Uterus (tissue), 4 donors: ENCODE results near the gene ATCAY. TPM values are rescaled to one million over a fixed set of nuclear protein-coding genes. Genes with fewer than 3 reads are reported as not detected.

Experiments used
- DNase-seq, 2 donors: peaks; one replicate each; pipeline ENCODE4 v3.0.0-alpha.2; 2019 to 2020
- H3K27ac ChIP-seq, 2 donors: fragments of 200-600 bp; sonication (generic); 1 replicate in 1 of 2; 2 replicates in 1 of 2; pipeline ENCODE4 v1.5.1; 2016 to 2018
- H3K27me3 ChIP-seq, 2 donors: fragments of 200-600 bp; sonication (generic); one replicate each; pipeline ENCODE4 v1.5.1; 2018 to 2019; ENCODE audit warnings: control low read depth in 1 of 2
- H3K36me3 ChIP-seq, 2 donors: fragments of 200-600 bp; sonication (generic); one replicate each; pipeline ENCODE4 v1.5.1; 2019; ENCODE audit warnings: control low read depth in 1 of 2
- H3K4me1 ChIP-seq, 2 donors: fragments of 200-600 bp; sonication (generic); one replicate each; pipeline ENCODE4 v1.5.1; 2018 to 2019; ENCODE audit warnings: control low read depth in 1 of 2
- H3K4me3 ChIP-seq, 2 donors: fragments of 200-600 bp; sonication (generic); 1 replicate in 1 of 2; 2 replicates in 1 of 2; pipeline ENCODE4 v1.5.1; 2018 to 2019; ENCODE audit warnings: mild to moderate bottlenecking in 1 of 2
- H3K9me3 ChIP-seq, 2 donors: fragments of 200-600 bp; sonication (generic); one replicate each; pipeline ENCODE4 v1.5.1; 2019; ENCODE audit warnings: control low read depth in 1 of 2
- POLR2A ChIP-seq, 2 donors: fragments of 450-650 bp; IDR thresholded peaks; one replicate each; pipeline ENCODE4 v1.6.1; 2016; ENCODE audit warnings: antibody characterized with exemption in 2 of 2, mild to moderate bottlenecking in 1 of 2, moderate library complexity in 1 of 2
- intact Hi-C: fragments of 100-400 bp; cut with DNase I; formaldehyde crosslinking; loops from one replicate; pipeline ENCODE4 v1.15.1; 2023; ENCODE audit warnings: low total_unique reads
- total RNA-seq, 4 donors: library from RNA; depleted of rRNA in 3 of 4; stranded (reverse); fragments of >200 nt in 3 of 4; gene quantifications; one replicate each; pipeline versions ENCODE4 v1.1.0 to v1.2.4, GENCODE V29; 2014 to 2023
- TF ChIP-seq, protein P1 (sequence below), 4 experiments: fragments of 200-600 bp in 2 of 4; fragments of 450-650 bp in 2 of 4; sonication (generic) in 2 of 4; IDR thresholded peaks; one replicate each; pipeline ENCODE4 v1.5.1; 2016 to 2019; ENCODE audit warnings: antibody characterized with exemption in 4 of 4, mild to moderate bottlenecking in 2 of 4, moderate library complexity in 1 of 4
- donor health status: DM: yes; HTN: yes; CAD: no.

The ATCAY gene
- total RNA-seq, 4 donors from 2014 or later, result 0.97 TPM; not detected in 3

DNA sequence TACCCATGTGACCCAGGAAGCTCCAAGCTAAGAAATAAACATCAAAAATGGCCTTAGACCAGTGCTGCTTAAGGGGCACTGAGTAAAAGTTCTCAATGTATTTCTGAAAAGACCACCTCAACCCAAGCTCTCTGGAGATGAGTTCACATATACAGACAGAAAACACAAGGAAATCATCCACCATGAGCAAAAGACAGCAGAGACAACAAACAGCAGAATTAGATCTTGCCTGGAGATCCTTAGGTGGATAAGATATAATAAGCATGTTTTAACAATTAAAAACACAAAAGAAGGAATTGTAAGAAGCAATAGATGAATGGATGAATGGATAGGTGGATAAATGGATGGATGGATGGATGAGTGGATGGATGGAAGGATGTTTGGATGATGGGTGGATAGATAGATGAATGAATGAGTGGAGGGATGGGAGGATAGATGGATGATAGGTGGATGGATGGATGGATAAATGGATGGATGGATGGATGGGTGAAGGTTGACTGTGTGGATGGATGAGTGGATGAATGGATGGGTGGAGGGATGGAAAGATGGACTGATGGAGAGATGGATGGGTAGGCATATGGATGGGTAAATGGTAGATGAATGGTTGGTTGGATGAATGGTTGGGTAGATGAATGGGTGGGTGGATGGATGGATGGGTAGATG is 42.7 kb downstream of the ATCAY start:
- Histone ChIP-seq H3K27me3 (no peaks in the 10 kb centered on the region), H3K4me1 (no peaks in the 10 kb centered on the region), H3K36me3 (no peaks in the 10 kb centered on the region), H3K4me3 (no peak overlapping the region), H3K27ac (no peak overlapping the region), H3K9me3 (no peaks in the 10 kb centered on the region)
- TF ChIP-seq, protein P1, sequence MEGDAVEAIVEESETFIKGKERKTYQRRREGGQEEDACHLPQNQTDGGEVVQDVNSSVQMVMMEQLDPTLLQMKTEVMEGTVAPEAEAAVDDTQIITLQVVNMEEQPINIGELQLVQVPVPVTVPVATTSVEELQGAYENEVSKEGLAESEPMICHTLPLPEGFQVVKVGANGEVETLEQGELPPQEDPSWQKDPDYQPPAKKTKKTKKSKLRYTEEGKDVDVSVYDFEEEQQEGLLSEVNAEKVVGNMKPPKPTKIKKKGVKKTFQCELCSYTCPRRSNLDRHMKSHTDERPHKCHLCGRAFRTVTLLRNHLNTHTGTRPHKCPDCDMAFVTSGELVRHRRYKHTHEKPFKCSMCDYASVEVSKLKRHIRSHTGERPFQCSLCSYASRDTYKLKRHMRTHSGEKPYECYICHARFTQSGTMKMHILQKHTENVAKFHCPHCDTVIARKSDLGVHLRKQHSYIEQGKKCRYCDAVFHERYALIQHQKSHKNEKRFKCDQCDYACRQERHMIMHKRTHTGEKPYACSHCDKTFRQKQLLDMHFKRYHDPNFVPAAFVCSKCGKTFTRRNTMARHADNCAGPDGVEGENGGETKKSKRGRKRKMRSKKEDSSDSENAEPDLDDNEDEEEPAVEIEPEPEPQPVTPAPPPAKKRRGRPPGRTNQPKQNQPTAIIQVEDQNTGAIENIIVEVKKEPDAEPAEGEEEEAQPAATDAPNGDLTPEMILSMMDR (IDR thresholded peaks at IDR 0.05), result no peak
- no peak for TF ChIP-seq POLR2A (IDR thresholded peaks at IDR 0.05)
- intact Hi-C loops, result no loop called here
- no peak for DNase-seq

DNA sequence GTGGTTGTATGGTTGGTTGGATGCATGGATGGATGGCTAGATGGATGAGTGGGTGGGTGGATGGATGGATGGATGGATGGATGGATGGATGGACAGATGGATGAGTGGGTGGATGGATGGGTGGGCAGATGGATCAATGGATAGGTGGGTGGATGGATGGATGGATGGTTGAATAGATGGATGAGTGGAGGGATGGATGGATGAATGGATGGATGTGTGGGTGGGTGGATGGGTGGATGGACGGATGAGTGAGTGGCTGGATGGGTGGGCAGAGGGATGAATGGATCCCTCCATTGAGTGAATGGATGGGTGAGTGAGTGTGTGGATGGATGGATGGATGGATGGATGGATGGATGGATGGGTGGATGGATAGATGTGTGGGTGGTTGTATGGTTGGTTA is 43.4 kb downstream of the ATCAY start:
- TF ChIP-seq, protein P1 (IDR thresholded peaks at IDR 0.05), result no peak
- TF ChIP-seq POLR2A (IDR thresholded peaks at IDR 0.05), result no peak
- intact Hi-C loops, result no loop called here
- no peaks in the 10 kb centered on the region for H3K4me1 ChIP-seq
- no peaks in the 10 kb centered on the region for H3K9me3 ChIP-seq
- DNase-seq, result no peak
- H3K4me3 ChIP-seq, result no peak overlapping the region
- H3K27me3 ChIP-seq, result no peaks in the 10 kb centered on the region
- no peaks in the 10 kb centered on the region for H3K36me3 ChIP-seq
- H3K27ac ChIP-seq, result no peak overlapping the region

DNA sequence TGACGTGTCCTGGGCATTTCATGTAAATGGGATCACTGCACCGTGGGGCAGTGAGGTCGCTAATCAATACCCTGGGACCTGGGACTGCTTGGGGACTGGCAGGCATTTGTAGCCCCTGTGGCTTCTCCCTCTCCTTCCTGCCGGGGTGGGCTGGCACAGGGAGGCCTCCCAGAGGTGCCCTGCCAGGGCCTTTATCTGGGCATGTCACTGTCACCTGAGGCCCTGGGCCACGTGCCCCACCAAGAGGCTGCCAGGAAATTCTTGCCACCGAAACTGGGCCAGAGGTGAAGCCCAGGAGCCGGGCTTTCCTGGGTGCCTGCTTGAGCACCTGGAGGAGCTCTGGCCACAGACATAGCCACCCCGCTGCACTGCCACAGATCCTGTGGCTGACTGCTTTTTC is 50.6 kb downstream of the ATCAY start:
- H3K27me3 ChIP-seq, result peaks cover 0 to 4% of the 10 kb centered on the region in 2 donors
- intact Hi-C loops, result no loop called here
- H3K4me3 ChIP-seq, result no peak overlapping the region
- no peaks in the 10 kb centered on the region for H3K9me3 ChIP-seq
- TF ChIP-seq POLR2A (IDR thresholded peaks at IDR 0.05), result no peak
- TF ChIP-seq, protein P1 (IDR thresholded peaks at IDR 0.05), result no peak
- H3K4me1 ChIP-seq, result no peaks in the 10 kb centered on the region
- no peak for DNase-seq
- H3K27ac ChIP-seq, result no peak overlapping the region
- no peaks in the 10 kb centered on the region for H3K36me3 ChIP-seq

DNA sequence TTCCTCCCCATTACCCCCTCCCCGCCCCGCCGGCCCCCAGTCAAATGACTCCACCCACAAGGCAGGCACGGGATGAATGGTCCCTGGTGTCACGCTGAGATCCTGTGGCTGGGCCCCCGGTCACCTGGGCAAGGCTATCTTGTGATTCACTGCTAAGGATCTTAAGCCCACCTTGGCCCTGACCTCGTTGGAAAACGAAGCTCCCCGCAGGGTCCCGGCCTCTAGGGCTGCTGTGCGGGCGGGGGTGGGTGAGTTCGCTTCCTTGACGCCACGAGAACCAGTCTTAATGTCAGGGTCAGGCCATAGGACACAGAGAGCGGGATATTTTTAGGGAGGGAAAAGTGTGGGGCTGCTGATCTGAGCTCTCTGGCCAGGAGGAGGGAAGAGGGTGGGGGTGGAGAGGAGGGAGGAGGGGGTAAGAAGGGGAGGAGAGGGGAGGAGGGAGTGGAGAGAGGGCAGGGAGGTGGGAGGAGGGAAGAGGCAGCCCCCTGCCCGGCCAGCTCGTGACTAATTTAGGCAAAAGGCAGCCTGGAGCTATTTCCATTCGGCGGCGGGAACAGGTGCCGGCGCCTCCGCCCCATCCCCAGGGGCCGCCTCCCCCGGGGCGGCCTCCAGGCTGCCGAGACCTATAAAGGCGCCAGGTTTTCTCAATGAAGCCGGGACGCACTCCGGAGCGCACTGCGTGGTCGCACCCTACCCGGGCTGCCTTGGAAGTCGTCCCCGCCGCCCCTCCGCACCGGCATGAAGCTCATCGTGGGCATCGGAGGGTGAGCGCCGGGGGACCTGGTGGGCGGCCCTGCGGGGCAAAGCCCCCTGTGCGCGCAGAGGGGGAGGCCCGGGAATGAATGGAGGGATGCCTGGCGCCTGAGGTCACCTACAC is 52.7 kb downstream of the ATCAY start, which contains the start of gene NMRK2:
NMRK2 (plus strand) TSS at position 139 of the 880 bp plus-strand sequence; CDS start at position 742, 603 bp downstream.
- Histone ChIP-seq H3K4me1 (no peaks in the 10 kb centered on the region), H3K4me3 (no peak within 1 kb of the TSS), H3K27me3 (peaks cover 0 to 4% of the 10 kb centered on the region in 2 donors), H3K27ac (no peak within 1 kb of the TSS), H3K9me3 (no peaks in the 10 kb centered on the region), H3K36me3 (no peaks in the 10 kb centered on the region)
- no peak for DNase-seq
- TF ChIP-seq, protein P1 (IDR thresholded peaks at IDR 0.05), result no peak
- no peak for TF ChIP-seq POLR2A (IDR thresholded peaks at IDR 0.05)
- intact Hi-C loops, result no loop called here
